ENCODE measurements around the gene BLVRA.
"Not testable (repeated sequence)": the region's sequence is repeated elsewhere in the genome, so short reads cannot be mapped to it uniquely, and the experiment has no call there.

BLVRA gene, protein sequence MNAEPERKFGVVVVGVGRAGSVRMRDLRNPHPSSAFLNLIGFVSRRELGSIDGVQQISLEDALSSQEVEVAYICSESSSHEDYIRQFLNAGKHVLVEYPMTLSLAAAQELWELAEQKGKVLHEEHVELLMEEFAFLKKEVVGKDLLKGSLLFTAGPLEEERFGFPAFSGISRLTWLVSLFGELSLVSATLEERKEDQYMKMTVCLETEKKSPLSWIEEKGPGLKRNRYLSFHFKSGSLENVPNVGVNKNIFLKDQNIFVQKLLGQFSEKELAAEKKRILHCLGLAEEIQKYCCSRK

DNA sequence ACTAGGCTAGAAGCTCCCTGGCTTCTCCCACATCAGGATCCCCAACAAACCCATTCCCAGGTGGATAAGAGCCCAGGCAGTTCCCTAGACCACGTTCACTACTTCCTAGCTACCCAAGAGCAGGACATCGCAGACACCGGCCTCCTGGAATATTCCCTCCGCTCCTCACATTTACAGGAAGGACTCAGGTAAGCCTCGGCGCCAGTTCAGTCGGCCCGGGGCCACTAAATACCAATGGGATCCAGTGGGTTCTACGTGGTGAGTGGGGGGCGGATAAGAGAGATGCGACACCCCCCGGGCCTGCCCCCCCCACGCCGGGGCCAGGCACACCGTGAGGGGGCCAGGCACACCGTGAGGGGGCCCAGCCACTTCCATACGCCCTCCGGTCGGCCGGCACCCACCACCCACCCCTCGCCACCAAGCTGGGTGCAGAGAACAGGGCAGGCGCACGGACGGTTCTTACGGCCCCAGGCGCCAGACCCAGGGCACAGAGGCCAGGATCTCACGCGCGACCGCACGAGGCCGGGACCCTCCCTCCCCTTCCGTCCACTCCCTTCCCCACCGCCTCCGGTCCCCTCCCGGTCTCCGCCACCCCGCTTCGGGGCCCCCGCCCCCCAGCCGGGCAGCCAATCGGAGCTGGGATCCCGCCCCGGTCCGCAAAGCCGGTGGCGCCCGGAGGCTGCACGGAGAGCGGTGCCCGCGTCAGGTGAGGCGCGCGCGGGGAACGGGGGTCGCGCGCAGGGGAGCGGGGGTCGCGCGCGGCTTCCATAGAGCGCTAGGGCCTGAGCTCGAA lies at the start of gene BLVRA:
TSS of gene BLVRA (plus strand) at position 652 of the 793 bp plus-strand sequence. CDS start 12,479 bp downstream, outside the sequence.
- H3K4me3 ChIP-seq (ENCODE audit: low read depth, low read length): peak within 1 kb of the TSS; percentile 72
- TF ChIP-seq, protein P1, sequence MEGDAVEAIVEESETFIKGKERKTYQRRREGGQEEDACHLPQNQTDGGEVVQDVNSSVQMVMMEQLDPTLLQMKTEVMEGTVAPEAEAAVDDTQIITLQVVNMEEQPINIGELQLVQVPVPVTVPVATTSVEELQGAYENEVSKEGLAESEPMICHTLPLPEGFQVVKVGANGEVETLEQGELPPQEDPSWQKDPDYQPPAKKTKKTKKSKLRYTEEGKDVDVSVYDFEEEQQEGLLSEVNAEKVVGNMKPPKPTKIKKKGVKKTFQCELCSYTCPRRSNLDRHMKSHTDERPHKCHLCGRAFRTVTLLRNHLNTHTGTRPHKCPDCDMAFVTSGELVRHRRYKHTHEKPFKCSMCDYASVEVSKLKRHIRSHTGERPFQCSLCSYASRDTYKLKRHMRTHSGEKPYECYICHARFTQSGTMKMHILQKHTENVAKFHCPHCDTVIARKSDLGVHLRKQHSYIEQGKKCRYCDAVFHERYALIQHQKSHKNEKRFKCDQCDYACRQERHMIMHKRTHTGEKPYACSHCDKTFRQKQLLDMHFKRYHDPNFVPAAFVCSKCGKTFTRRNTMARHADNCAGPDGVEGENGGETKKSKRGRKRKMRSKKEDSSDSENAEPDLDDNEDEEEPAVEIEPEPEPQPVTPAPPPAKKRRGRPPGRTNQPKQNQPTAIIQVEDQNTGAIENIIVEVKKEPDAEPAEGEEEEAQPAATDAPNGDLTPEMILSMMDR (conservative IDR thresholded peaks at IDR 0.05; ENCODE audit: low read depth, low read length): no peak
- no peak for DNase-seq (ENCODE audit: low read depth)

DNA sequence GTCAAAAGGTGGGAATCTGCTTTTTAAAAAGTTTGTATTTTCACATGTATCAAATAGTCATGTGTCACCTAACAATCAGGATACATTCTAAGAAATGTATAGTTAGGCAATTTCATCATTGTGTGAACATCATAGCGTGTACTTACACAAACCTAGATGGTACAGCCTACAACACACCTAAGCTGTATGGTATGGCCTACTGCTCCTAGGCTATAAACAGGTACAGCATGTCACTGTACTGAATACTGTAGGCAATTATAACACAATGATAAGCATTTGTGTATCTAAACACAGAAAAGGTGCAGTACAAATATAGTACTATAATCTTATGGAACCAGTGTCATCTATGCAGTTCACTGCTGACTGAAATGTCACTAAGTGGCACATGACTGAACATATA lies 47.0 kb upstream of the BLVRA start:
- DNase-seq (ENCODE audit: low read depth): no peak
- TF ChIP-seq, protein P1 (conservative IDR thresholded peaks at IDR 0.05; ENCODE audit: low read depth, low read length): no peak
- no peak overlapping the region for H3K4me3 ChIP-seq (ENCODE audit: low read depth, low read length)

DNA sequence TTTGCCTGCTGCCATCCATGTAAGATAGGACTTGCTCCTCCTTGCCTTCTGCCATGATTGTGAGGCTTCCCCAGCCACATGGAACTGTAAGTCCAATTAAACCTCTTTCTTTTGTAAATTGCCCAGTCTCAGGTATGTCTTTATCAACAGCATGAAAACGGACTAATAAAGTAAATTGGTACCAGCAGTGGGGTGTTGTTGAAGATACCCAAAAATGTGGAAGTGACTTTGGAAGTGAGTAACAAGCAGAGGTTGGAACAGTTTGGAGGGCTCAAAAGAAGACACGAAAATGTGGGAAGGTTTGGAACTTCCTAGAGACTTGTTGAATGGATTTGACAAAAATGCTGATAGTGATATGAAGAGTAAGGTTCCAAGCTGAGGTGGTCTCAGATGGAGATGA lies 42.5 kb upstream of the BLVRA start:
- DNase-seq (ENCODE audit: low read depth); H3K4me3 ChIP-seq (ENCODE audit: low read depth, low read length): not testable (repeated sequence)

DNA sequence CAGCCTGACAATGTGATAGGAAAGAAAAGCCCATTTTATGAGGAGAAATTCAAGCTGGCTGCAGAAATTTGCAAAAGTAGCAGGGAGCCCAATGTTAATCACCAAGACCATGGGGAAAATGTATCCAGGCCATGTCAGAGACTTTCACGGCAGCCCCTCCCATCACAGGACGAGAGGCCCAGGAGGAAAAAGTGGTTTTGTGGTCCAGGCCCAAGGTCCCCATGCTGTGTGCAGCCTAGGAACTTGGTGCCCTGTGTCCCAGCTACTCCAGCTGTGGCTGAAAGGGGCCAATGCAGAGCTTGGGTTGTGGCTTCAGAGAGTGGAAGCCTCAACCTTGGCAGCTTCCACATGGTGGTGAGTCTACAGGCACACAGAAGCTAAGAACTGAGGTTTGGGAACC lies 41.9 kb upstream of the BLVRA start:
- TF ChIP-seq, protein P1 (conservative IDR thresholded peaks at IDR 0.05; ENCODE audit: low read depth, low read length): no peak
- no peak overlapping the region for H3K4me3 ChIP-seq (ENCODE audit: low read depth, low read length)
- DNase-seq (ENCODE audit: low read depth): no peak

DNA sequence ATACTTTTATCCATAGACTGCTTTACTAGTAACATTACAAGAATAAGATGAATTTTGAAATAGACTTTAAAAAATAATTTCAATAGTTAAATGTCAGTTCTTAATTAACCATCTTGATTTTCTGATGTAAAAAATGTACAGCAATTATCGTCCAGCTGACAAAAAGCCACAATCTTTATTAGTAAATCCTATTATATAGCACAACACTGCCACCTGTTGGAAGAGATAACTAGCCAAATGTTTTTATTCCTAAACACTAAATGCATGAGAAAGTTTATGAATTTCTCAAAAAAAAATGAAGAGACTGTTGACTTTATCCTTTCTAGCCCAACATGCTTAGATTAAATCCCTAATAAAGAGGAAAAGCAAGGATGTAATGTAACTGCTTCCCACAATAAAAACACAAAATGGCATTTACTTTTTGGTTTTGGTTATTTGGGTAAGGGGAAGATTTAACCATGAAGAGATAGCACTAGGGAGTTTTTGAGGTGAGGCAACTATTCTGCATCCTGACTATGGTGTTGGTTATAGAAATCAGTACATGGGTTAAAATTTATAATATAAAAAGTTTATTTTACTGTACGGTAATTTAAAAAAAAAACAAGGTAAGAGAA lies 37.2 kb upstream of the BLVRA start:
- TF ChIP-seq, protein P1 (conservative IDR thresholded peaks at IDR 0.05; ENCODE audit: low read depth, low read length): peak; percentile 54
- H3K4me3 ChIP-seq (ENCODE audit: low read depth, low read length): no peak overlapping the region
- DNase-seq (ENCODE audit: low read depth): peak; percentile 79

DNA sequence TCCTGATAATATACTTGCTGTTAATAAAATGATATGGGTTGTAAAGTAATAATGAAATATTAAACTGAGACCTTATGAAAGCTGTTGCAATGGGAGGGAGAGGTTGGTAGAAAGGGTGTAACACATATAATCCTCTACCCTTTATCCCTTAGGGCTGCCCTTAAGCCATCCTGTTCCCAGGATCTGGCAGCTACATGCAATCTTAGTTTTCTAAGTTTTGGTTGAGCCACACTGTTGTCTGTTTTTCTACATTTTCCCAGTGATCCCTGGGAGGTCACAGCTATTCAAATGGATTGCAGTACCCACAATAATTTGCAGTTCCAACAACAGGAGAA lies 35.5 kb upstream of the BLVRA start:
- no peak overlapping the region for H3K4me3 ChIP-seq (ENCODE audit: low read depth, low read length)
- TF ChIP-seq, protein P1 (conservative IDR thresholded peaks at IDR 0.05; ENCODE audit: low read depth, low read length): no peak
- DNase-seq (ENCODE audit: low read depth): no peak

DNA sequence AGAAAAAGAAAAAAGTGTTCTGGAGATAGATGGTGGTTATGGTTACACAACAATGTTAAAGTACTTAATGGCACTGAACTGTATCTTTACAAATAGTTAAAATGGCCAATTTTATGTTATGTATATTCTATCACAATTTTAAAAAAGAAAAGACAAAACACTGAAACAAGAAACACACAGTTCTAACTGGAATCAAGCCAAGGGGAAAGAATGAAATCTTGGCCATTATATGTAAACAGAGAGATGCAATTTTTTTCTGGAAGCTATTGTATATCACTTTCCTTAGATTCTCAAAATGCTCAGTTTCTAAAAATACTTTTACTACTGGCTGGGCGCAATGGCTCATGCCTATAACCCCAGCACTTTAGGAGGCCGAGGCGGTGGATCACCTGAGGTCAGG lies 33.2 kb upstream of the BLVRA start:
- H3K4me3 ChIP-seq (ENCODE audit: low read depth, low read length): no peak overlapping the region
- DNase-seq (ENCODE audit: low read depth): peak; percentile 25
- TF ChIP-seq, protein P1 (conservative IDR thresholded peaks at IDR 0.05; ENCODE audit: low read depth, low read length): no peak
